Measurements from ENCODE around the gene EGFL8. TPM values are rescaled to one million over a fixed set of nuclear protein-coding genes. Genes with fewer than 3 reads are reported as not detected.

The EGFL8 gene
- total and polyA plus RNA-seq, 9 of the 15 experiments (the other 6 are each of a cell fraction or from before 2014, with no cell fraction given): 2.2 to 47.4 (median 14.2) TPM

DNA sequence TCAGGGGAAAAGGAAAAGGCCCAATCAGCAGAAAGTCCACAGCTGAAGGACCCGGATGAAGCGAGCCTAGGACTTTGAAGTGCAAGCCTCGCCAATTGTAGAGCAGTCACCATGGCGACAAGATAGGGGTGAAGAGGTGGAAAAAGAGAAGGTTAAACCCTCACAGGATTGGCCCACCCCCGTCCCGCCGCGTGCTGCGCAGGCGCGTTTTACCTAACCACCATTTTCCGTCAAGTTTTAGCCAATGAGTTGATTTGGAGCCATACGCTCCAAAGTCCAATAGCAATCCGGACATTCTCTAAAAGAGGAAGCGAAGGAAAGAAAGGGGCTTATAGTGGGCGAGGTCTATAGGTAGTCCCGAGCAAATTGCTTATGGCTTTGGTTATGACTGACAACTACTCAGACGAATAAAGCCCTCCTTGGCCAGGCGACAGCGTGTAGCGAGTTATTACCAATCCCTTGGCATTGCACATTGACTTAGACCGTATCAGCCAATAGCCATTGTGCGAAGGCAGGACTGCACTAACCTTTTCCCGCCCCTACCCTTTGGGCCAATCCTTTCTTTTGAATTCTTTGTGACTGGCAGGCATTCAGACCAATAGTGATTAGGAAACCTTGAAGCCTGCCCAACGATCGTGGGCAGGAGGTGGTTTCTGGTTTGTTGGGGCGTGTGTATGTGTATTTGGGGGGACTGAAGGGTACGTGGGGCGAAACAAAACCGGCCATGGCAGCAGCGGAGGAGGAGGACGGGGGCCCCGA is 13.6 kb downstream of the EGFL8 start, which contains the start of gene RNF5 (continued):
- TF ChIP-seq, protein P1, sequence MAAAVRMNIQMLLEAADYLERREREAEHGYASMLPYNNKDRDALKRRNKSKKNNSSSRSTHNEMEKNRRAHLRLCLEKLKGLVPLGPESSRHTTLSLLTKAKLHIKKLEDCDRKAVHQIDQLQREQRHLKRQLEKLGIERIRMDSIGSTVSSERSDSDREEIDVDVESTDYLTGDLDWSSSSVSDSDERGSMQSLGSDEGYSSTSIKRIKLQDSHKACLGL (CRISPR knock-in tag; IDR thresholded peaks at IDR 0.05; ENCODE audit: borderline replicate concordance, poor library complexity, severe bottlenecking): no peak
- TF ChIP-seq ZNF589 (CRISPR knock-in tag; IDR thresholded peaks at IDR 0.05; ENCODE audit: low read depth): peak; percentile 14; the same call in 1 of the 2 replicates
- TF ChIP-seq, protein P2, sequence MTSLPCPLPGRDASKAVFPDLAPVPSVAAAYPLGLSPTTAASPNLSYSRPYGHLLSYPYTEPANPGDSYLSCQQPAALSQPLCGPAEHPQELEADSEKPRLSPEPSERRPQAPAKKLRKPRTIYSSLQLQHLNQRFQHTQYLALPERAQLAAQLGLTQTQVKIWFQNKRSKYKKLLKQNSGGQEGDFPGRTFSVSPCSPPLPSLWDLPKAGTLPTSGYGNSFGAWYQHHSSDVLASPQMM (CRISPR knock-in tag; IDR thresholded peaks at IDR 0.05): no peak
- TF ChIP-seq CCNT2 (IDR thresholded peaks at IDR 0.05; ENCODE audit: borderline replicate concordance, extremely low read depth, insufficient read length, low read depth, low read length): no peak
- TF ChIP-seq ZNF668 (CRISPR knock-in tag; IDR thresholded peaks at IDR 0.05): no peak
- TF ChIP-seq, protein P3, sequence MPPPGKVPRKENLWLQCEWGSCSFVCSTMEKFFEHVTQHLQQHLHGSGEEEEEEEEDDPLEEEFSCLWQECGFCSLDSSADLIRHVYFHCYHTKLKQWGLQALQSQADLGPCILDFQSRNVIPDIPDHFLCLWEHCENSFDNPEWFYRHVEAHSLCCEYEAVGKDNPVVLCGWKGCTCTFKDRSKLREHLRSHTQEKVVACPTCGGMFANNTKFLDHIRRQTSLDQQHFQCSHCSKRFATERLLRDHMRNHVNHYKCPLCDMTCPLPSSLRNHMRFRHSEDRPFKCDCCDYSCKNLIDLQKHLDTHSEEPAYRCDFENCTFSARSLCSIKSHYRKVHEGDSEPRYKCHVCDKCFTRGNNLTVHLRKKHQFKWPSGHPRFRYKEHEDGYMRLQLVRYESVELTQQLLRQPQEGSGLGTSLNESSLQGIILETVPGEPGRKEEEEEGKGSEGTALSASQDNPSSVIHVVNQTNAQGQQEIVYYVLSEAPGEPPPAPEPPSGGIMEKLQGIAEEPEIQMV (tag; conservative IDR thresholded peaks at IDR 0.05; ENCODE audit: low read depth): no peak
- TF ChIP-seq ZNF766 (CRISPR knock-in tag; conservative IDR thresholded peaks at IDR 0.05): peak; percentile 87; the same call in 1 of the 2 replicates
- peak in 1 of 2 experiments; percentile 81; a peak in 1 of 4 replicates for TF ChIP-seq HDAC1 (IDR thresholded peaks at IDR 0.05)
- no peak for TF ChIP-seq YBX1 (IDR thresholded peaks at IDR 0.05)
- TF ChIP-seq, protein P4, sequence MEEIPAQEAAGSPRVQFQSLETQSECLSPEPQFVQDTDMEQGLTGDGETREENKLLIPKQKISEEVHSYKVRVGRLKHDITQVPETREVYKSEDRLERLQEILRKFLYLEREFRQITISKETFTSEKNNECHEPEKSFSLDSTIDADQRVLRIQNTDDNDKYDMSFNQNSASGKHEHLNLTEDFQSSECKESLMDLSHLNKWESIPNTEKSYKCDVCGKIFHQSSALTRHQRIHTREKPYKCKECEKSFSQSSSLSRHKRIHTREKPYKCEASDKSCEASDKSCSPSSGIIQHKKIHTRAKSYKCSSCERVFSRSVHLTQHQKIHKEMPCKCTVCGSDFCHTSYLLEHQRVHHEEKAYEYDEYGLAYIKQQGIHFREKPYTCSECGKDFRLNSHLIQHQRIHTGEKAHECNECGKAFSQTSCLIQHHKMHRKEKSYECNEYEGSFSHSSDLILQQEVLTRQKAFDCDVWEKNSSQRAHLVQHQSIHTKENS (CRISPR knock-in tag; IDR thresholded peaks at IDR 0.05): no peak
- TF ChIP-seq FOXJ3 (CRISPR knock-in tag; IDR thresholded peaks at IDR 0.05): no peak
- no peak for TF ChIP-seq EWSR1 (IDR thresholded peaks at IDR 0.05; ENCODE audit: borderline replicate concordance, low read depth, partially characterized antibody)
- TF ChIP-seq MBD2 (IDR thresholded peaks at IDR 0.05; ENCODE audit: borderline replicate concordance, low read depth): peak; percentile 99
- no peak for TF ChIP-seq HNRNPH1 (optimal IDR thresholded peaks at IDR 0.05; ENCODE audit: low read depth, low read length)
- no peak for TF ChIP-seq MIER1 (IDR thresholded peaks at IDR 0.05; ENCODE audit: low read depth)
- TF ChIP-seq, protein P5, sequence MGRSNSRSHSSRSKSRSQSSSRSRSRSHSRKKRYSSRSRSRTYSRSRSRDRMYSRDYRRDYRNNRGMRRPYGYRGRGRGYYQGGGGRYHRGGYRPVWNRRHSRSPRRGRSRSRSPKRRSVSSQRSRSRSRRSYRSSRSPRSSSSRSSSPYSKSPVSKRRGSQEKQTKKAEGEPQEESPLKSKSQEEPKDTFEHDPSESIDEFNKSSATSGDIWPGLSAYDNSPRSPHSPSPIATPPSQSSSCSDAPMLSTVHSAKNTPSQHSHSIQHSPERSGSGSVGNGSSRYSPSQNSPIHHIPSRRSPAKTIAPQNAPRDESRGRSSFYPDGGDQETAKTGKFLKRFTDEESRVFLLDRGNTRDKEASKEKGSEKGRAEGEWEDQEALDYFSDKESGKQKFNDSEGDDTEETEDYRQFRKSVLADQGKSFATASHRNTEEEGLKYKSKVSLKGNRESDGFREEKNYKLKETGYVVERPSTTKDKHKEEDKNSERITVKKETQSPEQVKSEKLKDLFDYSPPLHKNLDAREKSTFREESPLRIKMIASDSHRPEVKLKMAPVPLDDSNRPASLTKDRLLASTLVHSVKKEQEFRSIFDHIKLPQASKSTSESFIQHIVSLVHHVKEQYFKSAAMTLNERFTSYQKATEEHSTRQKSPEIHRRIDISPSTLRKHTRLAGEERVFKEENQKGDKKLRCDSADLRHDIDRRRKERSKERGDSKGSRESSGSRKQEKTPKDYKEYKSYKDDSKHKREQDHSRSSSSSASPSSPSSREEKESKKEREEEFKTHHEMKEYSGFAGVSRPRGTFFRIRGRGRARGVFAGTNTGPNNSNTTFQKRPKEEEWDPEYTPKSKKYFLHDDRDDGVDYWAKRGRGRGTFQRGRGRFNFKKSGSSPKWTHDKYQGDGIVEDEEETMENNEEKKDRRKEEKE (IDR thresholded peaks at IDR 0.05; ENCODE audit: borderline replicate concordance in 1 of 2, control insufficient read depth in 1 of 2, low read depth in 2 of 2, low read length in 1 of 2): no peak
- TF ChIP-seq NR2F6 (CRISPR knock-in tag; IDR thresholded peaks at IDR 0.05): no peak

Measured in K562 (cell line).